ENCODE data around the gene HSD17B11.
"Not testable (repeated sequence)": the region's sequence is repeated elsewhere in the genome, so short reads cannot be mapped to it uniquely, and the experiment has no call there.

The HSD17B11 gene, protein sequence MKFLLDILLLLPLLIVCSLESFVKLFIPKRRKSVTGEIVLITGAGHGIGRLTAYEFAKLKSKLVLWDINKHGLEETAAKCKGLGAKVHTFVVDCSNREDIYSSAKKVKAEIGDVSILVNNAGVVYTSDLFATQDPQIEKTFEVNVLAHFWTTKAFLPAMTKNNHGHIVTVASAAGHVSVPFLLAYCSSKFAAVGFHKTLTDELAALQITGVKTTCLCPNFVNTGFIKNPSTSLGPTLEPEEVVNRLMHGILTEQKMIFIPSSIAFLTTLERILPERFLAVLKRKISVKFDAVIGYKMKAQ

DNA sequence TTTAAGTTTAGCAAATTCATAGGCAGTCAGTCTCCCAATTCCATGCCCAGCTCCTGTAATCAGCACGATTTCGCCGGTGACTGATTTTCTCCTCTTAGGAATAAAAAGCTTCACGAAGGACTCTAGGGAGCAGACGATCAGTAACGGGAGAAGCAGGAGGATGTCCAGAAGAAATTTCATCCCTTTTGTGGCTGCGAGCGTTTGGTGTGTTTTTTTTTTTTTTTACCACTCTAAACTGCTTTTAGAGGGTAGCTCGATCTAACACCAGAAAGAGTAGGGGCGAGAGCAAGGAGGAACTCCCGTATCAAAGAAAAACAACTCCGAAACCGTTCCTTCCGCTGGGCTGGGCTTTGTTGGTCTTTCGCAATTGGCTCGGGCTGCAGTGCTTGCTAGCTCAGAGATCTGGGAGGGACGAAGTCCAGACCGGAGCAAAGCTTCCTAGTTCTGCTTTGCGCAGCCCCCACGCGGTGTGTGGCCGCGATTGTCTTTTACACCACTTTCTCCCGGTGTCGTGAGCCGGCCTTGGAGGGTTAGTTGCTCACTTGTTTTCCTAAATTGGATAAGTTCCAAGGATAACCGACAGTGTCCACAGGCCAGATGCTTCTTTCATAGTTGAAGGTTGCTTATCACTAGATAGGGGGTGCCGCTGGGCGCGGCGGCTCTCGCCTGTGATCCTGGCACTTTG lies at the start of gene HSD17B11:
Gene HSD17B11 (minus strand): TSS at position 298 of the 685 bp plus-strand sequence. CDS start 118 bp downstream, at position 180.
- DNase-seq, result peak; percentile 91

DNA sequence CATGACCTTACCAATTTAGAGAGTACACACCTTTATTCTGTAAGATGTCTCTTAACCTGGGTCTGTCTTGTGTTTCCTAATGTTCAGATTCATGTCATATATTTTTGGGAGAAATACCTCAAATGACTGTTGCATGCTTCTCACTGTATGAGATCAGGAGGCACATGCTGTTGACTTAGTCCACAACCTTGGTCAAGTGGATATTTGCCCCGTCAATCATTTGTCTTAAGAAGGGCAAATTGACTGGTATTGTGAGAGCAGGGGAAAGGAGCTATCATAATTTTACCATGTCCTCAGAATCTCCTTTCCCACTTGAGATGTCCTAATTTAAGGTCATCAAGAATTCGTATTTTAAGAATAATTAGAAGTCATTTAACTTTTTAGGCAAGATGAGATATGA lies 42.4 kb upstream of the HSD17B11 start:
- DNase-seq, result no peak

DNA sequence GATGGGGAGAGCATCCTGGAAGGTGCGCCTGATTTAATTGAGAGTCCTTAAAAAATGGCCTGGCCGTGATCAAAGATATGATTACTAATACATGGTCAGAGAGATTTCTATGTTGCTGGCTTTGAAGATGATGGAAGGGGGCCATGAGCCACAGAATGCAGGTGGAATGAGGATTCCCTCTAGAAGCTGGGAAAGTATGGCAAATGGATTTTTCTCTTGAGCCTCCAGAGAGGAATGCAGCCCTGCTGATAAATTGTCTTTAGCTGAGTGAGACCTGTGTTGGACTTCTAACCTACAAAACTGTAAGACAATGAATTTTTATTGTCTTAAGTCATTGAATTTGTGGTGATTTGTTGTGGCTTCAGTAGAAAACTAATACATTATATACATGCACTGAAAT lies 39.0 kb upstream of the HSD17B11 start:
- no peak for DNase-seq

DNA sequence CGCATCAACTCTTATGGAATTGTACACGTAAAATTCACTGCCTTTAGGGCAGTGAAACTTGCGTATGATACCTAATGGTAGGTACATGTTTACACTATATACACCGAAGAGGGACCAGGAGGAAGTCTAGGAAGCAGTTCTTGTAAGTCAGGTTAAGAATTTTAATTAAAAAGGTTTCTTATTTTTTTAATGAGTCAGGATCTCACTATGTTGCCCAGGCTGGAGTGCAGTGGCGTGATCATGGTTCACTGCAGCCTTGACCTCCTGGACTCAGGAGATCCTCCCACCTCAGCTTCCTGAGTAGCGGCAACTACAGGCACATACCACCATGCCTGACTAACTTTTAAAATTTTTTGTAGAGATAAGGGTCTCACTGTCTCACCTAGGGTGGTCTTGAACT lies 38.0 kb upstream of the HSD17B11 start:
- no peak for DNase-seq

DNA sequence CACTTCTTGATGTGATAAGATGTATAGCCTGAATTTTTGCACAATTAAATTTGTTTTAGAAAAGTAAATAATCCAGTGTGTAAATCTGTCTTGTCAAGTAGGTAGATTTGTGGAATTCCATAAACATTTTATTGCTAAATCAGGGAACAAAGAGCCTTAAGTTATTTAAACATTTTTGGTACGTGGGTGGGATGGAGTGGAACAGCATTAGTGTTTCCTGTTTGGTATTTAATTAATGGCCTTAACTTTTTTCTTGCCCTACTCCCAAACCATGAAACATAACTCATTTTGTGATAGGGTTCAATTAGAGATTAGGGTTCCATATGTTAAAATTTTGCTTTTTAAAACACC lies 36.5 kb upstream of the HSD17B11 start:
- no peak for DNase-seq

DNA sequence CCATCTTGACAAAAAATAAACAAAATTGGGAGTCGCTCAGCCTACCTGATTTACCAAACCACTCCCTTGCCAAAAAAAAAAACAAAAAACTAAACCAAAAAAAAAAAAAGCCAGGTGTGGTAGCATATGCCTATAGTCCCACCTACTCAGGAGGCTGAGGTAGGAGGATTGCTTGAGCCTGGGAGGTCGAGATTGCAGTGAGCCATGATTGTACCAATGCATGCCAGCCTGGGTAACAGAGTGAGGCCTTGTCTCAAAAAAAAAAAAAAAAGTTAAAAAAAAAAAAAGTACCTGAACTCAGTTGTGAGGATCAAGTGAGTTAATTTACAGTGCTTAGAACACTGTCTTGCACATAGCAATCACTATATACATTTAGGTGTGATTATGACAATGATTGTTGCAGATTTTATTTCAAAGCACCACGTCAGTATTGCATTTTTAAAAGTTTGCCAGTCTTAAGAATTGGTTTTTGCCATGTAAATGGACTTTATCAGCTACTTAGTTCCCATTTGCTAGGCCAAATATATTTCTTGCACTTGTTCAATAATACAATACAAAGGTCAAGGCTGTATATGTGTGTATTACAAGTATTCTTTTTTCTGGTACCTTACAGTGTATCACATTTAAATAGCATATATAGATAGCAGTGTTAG lies 36.0 kb upstream of the HSD17B11 start:
- no peak for DNase-seq

DNA sequence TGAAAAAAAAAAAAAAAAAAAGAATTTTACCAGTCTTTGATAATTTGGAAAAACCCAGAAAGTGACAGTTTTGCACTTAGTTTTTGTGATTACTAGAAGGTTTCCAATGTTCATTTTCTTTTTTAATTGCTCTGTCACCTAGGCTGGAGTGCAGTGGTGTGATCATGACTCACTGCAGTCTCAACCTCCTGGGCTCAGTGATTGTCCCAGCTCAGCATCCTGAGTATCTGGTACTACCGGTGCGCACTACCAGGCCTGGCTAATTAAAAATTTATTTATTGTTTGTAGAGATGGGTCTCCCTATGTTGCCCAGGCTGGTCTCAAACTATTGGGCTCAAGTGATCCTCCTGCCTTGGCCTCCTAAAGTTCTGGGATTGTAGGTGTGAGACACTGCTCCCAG lies 34.7 kb upstream of the HSD17B11 start:
- DNase-seq, result peak; percentile 22

DNA sequence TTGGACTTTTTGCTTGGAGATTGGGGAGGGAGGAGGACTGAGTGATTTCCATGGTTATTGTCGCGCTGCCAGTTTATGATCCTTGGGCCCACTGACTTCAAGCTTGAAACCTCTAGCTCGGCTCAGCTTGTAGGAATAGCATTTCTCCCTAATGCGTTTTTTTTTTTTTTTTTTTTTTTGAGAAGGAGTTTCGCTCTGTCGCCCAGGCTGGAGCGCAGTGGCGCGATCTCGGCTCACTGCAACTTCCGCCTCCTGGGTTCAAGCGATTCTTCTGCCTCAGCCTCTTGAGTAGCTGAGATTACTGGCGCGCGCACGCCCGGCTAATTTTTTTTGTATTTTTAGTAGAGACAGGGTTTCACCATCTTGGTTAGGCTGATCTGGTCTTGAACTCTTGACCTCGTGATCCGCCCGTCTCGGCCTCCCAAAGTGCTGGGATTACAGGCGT lies 33.1 kb upstream of the HSD17B11 start:
- DNase-seq, result not testable (repeated sequence)

DNA sequence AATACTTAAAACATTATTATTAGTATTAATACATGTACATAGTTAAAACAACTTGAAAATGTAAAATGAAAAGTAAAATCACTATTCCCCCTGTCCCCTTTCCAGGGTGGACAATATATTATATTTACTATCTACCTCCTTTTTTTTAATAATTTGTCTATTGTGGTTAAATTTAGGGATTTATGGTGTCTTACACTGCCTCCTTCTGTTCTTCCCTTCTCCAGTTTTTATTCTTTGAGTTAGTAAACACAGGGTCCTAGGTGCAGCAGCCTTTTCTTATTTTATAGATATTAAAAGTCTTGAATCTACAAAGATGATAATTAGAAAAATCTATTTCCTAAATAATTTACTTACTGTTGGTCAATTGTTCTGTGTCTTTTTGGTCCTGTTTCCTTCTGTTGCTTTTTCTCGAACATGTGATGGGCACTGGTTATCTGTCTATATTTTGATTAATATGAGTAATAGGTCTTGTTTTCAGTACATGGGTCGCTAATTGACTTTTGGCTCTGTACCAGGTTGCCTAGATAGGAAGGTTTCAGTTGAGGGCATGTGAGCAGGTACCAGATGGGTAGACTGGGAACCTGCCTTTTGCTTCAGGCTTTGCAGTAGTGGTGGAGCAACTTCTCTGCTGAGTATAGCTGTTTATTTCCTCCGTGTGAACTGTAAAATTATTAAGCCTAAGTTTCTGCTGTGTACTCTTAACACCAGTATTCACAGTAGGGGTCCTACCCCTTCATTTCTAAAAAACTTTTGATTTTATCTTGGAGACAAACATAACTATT lies 32.5 kb upstream of the HSD17B11 start:
- peak; percentile 38 for DNase-seq

DNA sequence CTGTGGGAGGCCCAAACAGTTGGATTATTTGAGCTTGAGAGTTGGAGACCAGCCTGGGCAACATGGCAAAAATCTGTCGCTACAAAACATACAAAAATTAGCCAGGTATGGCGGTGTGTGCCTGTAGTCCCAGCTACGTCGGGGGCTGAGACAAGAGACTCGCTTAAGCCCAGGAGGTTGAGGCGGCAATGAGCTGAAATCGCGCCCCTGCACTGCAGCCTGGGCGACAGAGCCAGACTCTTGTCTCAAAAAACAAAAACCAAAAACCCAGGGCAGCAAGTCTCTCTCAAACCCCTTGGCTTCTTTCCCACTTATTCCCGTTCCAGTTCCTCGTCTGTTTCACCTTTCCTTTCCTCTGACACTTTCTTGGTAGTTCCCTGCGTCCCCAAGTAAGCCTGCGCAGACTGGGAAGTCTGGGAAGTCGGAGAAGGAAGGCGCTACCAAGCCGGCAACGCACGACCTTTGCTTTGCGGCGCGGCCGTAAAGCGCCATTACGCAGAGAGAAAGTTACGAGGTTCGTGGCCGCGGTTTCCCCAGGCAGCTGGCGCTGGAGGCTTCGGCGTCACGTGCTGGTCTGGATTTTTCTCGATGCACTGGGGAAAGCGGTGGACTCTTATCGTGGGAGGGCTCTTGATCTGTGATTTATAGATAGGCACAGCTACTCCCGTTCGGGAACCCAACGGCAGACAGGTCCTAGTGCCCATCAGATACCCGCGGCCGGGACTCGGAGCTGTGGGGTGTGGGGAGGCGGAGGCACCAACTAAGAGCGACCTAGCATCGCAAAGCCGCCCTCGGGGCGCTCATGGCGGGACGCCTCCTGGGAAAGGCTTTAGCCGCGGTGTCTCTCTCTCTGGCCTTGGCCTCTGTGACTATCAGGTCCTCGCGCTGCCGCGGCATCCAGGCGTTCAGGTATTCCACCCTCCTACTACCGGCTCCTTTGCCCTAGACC lies 31.4 kb upstream of the HSD17B11 start, which contains the start of gene NUDT9:
Gene NUDT9 (plus strand): TSS at position 470 of the 949 bp plus-strand sequence. CDS start 333 bp downstream, at position 803.
- DNase-seq, result peak; percentile 92

DNA sequence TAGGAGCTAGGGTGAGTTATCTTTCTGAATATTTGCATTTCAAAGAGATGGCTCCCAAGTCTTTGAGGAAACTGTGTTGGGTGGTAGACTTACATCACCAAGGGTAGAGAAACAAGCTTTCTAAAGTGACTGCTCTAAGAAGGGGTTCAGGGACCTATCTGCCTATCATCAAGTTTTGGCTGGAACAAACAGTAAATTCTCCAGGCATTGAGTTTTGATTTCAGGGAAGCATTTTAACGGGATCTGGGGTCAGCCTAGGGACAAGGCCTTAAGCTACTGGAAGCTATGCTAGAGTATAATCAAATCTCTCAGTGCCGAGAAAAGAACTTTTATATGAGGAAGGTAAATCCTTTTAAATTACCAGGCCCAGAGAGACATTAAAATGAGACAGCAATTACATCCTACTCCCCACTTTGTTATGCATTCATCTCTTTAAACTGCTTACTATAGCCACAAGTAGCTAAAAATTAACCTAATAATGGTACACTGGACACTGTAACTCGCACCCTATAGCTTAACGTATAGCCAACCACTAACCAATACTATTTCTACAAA lies 29.4 kb upstream of the HSD17B11 start:
- DNase-seq, result no peak

DNA sequence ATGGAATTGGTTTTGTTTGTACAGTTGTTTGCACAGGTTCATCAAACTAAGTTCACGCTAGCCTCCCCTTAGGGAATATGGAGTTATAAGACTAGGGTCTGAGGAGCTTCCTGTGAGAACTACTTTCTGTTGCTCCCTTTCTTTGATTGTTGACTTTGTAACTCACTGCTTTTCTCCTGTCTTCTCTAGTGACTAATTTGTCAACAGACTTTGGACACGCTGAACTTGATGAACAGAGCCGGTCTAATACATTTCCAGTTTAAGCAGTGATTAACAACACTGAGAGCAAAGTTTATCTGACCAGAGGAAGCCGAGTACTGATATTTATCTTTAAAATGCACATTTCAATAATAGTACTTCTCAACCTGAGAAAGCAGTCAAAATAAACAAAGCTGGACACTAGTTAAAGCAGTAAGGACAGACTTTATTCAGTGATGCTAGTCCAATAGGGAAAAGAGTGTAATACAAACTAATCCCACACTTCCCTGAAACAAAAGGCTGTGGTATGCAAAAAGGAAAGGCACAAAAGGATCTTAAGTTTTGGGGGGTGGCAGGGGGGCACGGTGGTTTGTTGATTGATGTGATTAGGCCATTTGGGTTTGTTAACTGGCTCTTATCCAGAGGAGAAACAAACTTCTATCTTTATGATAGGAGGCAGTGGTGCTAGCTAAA lies 28.7 kb upstream of the HSD17B11 start:
- no peak for DNase-seq

DNA sequence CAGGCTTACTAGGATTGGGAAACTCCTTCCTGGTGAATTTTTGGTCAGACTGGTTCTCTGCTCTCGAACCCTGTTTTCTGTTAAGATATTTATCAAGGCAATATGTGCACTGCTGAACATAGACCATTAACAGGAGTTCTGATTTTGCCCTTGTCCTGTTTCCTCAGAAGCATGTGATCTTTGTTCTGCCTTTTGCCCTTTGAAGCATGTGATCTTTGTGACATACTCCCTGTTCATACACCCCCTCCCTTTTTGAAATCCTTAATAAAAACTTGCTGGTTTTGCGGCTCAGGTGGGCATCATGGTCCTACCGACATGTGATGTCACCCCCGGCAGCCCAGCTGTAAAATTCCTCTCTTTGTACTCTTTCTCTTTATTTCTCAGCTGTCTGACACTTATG lies 27.4 kb upstream of the HSD17B11 start:
- not testable (repeated sequence) for DNase-seq

DNA sequence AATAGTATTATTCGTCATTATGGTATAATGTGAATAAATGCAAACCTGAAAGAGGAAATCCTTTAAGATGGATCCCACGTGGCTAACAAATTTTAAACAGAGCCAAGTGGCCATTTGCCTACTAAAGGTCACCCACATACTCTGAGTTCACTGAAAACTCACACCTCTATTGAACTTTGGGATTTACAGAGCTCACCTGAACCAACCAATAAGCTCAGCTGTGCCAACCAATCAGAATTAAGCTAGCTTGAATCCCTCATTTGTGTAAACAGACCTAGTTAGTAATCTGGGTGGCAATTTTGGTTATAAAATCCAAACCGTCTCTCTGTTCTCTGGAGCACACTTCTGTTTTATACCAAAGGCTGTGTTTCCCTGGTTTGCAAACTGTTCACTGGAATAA lies 26.0 kb upstream of the HSD17B11 start:
- no peak for DNase-seq

DNA sequence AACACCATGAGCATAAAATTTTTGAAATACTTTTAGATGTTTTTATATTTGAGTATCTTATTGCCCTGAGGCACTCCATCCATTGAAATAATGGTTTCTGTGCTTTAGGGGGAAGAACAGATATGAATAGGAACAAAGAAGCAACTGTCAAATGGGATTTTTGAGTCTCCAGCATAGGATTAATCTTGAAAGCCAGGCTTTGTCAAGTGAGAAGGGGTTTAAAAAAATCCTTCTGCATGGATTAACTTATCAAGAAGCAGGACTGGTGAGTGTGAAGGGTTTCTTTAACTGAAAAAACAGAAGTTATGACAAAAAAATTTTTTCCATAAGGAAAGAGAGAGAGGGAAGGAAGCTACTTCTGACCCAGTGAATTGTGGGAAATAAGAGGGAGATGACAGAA lies 23.8 kb upstream of the HSD17B11 start:
- no peak for DNase-seq

DNA sequence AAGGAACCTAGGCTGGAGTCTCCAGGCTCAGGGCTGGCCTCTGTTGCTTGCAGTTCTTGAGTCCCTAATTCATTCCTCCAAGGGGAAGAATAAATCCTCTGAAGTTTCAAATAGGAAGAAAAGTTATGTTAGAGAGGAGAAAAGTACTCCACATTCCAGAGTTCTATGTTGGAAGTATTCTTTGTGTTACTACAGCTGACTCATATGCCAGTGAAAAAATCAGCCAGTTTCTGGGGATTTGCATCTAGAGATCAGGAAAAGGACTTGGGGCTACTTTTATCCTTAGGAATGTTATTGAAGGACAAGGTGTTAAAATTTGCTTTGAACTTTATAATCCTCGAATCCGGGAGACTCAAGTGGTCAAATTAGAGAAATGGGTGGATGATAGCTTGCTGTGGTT lies 19.7 kb upstream of the HSD17B11 start:
- DNase-seq, result no peak

DNA sequence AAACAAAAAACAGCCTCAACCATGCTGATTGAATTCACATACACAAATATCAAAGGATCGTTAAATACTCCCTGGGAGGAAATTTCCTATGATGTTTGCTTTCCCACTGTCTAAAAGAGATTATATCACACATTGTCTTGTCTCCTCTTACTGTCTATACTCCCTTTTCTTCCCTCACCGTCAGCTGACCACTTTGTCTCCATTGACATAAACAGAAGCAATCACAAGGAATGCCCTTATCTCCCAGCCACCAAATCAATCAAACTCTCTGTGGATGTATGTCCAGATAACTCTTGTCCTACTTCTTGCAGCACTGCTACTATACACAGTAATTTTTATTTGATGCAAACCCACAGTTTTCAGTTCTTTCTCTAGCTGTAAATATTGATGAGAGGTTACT lies 19.2 kb upstream of the HSD17B11 start:
- no peak for DNase-seq

DNA sequence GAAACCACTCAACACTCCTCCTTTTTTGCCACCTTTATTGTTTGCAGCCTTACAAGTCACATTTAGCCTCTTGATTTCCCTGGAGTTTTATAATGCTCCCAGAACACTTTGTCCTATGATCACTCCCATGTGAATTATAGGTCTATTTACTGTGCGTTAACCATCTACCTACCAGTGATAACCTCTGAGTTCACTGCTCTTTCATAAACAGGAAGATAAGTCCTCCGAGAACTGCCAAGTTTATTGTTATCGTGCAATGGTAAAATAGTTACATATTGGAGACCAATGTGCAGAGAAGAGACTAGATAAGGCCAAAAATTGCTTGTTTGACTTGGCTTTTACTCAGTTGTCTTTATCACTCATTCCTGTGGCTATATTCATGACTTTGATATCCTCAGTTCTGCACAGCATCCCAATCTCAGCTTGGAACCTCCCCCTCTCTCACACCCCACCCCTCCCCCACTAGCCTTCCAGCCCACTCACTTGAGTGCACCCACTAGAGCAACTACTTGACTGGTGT lies 18.5 kb upstream of the HSD17B11 start:
- no peak for DNase-seq

DNA sequence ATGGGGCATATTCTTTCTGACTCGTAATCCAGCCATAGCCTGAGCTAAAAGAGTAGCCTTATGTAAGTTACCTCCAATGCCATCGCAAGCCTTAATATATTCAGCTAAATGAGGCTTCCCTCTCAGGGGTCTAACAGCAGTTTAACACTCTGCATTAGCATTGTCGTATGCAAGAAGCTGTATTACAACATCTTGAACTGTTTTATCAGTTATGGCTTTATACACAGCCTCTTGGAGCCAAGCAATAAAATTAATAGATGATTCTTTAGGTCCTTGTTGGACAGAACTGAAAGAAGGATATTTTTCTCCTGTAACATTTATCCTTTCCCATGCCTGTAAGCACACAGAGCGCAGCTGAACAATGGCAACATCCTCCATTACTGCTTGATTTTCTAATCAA lies 15.9 kb upstream of the HSD17B11 start:
- not testable (repeated sequence) for DNase-seq

DNA sequence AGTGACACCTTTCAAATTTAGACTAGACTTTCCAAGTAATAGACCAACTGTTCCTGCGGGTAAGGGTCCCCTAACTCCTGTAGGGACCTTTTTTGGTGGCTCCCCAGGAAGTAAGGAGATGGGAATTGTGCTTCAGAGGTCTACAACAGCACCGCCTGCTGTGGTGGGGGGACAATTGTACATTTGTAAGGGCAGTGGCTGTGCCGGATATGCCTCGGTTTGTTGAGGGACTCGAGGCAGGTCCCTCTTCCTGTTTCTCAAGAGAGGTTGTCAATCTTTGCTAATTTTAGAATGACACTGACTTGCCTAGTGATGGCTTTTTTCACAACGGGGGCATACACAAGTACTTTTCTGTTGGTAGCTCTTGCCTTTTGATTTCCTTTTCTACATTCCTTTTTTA lies 15.5 kb upstream of the HSD17B11 start:
- DNase-seq, result no peak
